Measurements from ENCODE around the gene MBNL2. TPM values are rescaled to one million over a fixed set of nuclear protein-coding genes. Genes with fewer than 3 reads are reported as not detected.

MBNL2 gene
- total RNA-seq, 2 donors from 2014 or later: 47.5 to 50.8 TPM

GRCh38 chr13:97307118-97307881, 85.2 kb downstream of the MBNL2 start:
- Histone ChIP-seq H3K36me3 (replicated peaks in 1 of 2; ENCODE audit: insufficient read depth in 1 of 2, low read depth in 2 of 2) (no peaks in the 10 kb centered on the region), H3K27me3 (no peaks in the 10 kb centered on the region), H3K27ac (peak overlapping the region in 2 of 4 donors; percentile 52 to 67), H3K9me3 (no peaks in the 10 kb centered on the region), H3K4me3 (no peak overlapping the region), H3K4me1 (peaks cover 52% of the 10 kb centered on the region)
- intact Hi-C loops (cut with DNase I): no loop called here
- ATAC-seq (no peak), DNase-seq (no peak)
- WGBS, 2 donors: 68 to 80% methylated on average over 7 of the region's 7 CpGs
- TF ChIP-seq, protein P1, sequence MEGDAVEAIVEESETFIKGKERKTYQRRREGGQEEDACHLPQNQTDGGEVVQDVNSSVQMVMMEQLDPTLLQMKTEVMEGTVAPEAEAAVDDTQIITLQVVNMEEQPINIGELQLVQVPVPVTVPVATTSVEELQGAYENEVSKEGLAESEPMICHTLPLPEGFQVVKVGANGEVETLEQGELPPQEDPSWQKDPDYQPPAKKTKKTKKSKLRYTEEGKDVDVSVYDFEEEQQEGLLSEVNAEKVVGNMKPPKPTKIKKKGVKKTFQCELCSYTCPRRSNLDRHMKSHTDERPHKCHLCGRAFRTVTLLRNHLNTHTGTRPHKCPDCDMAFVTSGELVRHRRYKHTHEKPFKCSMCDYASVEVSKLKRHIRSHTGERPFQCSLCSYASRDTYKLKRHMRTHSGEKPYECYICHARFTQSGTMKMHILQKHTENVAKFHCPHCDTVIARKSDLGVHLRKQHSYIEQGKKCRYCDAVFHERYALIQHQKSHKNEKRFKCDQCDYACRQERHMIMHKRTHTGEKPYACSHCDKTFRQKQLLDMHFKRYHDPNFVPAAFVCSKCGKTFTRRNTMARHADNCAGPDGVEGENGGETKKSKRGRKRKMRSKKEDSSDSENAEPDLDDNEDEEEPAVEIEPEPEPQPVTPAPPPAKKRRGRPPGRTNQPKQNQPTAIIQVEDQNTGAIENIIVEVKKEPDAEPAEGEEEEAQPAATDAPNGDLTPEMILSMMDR (IDR thresholded peaks at IDR 0.05): no peak
- no peak for TF ChIP-seq POLR2A (IDR thresholded peaks at IDR 0.05)

DNA sequence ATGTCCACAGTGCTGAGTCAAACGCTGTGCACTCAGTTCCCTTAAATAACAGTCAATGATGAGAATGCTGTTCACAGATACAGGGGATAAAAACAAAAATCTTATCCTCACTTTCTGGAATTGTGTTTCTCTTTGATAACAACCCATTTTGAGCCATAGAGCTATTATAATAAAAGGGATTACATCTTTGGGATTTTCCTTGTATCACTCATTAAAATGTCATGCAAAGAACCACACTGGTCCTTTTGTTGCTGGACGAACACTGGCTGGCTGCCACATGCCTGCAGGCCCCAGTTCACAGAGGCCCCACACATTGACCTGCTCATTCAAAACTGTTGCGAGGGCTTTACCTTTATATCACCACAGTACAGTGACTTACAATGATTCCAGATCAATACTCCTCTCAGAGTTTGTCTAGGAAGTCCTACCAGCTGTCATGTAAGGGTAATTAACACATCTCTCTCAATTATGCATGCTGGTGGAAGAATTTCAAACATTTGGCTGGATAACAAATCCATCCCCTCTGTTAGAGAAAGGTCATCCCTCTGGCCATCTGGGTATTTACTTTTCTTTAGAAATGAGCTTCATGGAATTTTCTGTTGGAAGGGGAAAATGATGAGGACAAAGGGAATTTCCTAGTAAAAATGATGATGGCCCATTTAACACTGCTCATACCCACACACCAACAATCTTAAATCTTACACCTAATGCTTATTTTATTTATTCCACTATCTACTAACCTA, 85.9 kb downstream of the MBNL2 start:
- WGBS, 2 donors: 59 to 60% methylated on average over 3 of the region's 3 CpGs
- Histone ChIP-seq H3K27ac (peak overlapping the region in 3 of 4 donors; percentile 25 to 67 (median 52)), H3K4me1 (peaks cover 44% of the 10 kb centered on the region), H3K27me3 (no peaks in the 10 kb centered on the region), H3K9me3 (no peaks in the 10 kb centered on the region), H3K4me3 (no peak overlapping the region), H3K36me3 (replicated peaks in 1 of 2; ENCODE audit: insufficient read depth in 1 of 2, low read depth in 2 of 2) (no peaks in the 10 kb centered on the region)
- peak; percentile 87 for ATAC-seq
- intact Hi-C loops (cut with DNase I): no loop called here
- no peak for TF ChIP-seq POLR2A (IDR thresholded peaks at IDR 0.05)
- TF ChIP-seq, protein P1 (IDR thresholded peaks at IDR 0.05): no peak
- DNase-seq: peak; percentile 30 to 49 (median 42)

- intact Hi-C loops (cut with DNase I): no loop called here
- no peaks in the 10 kb centered on the region for H3K9me3 ChIP-seq
- H3K27me3 ChIP-seq: no peaks in the 10 kb centered on the region
- TF ChIP-seq, protein P1 (IDR thresholded peaks at IDR 0.05): no peak
- no peak for TF ChIP-seq POLR2A (IDR thresholded peaks at IDR 0.05)
- no peak for ATAC-seq
- peaks cover 46% of the 10 kb centered on the region for H3K4me1 ChIP-seq
- no peaks in the 10 kb centered on the region for H3K36me3 ChIP-seq (replicated peaks in 1 of 2; ENCODE audit: insufficient read depth in 1 of 2, low read depth in 2 of 2)
- H3K4me3 ChIP-seq: no peak overlapping the region
- WGBS, 2 donors: 78 to 79% methylated on average over 5 of the region's 5 CpGs
- peak overlapping the region in 3 of 4 donors; percentile 25 to 67 (median 52) for H3K27ac ChIP-seq
- no peak for DNase-seq
Measured at GRCh38 chr13:97308735-97309429, 86.7 kb downstream of the MBNL2 start.

DNA sequence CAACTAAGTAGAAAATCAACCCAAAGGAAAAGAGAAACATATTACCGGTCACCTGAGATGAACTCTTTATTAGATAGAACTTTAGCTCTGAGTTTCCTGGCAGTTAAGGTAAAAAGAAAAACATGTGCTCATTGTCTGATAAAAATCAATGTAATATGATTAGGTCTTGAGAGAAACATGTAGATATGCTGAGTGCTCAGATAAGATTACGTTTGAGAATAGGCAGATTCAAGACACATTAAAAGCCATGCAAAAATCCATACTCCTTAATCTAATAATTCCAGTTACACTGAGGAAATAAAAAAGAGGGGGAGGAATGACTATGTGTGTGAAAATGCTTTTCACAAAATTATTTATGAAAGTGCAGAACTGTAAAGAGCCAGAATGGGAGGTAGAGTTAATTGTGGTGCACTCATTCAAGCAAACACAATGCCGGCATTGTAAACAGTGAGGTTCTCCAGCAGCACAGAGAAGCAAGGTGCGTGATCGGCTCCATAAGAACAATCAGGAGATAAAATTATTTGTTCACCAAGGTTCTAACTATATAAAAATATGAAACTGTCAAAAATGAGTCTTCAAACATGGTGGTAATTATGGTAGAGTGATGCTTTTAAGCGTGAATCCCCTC, 88.8 kb downstream of the MBNL2 start:
- Histone ChIP-seq H3K4me1 (peaks cover 54% of the 10 kb centered on the region), H3K4me3 (no peak overlapping the region), H3K27me3 (no peaks in the 10 kb centered on the region), H3K27ac (peak overlapping the region in 1 of 4 donors; percentile 12), H3K9me3 (no peaks in the 10 kb centered on the region), H3K36me3 (replicated peaks in 1 of 2; ENCODE audit: insufficient read depth in 1 of 2, low read depth in 2 of 2) (no peaks in the 10 kb centered on the region)
- no peak for TF ChIP-seq POLR2A (IDR thresholded peaks at IDR 0.05)
- TF ChIP-seq, protein P1 (IDR thresholded peaks at IDR 0.05): no peak
- 38 to 45% methylated on average over 6 of the region's 6 CpGs for WGBS, 2 donors
- DNase-seq (no peak), ATAC-seq (no peak)
- intact Hi-C loops (cut with DNase I): no loop called here
